ENCODE results near the gene TTLL5. TPM values are rescaled to one million over a fixed set of nuclear protein-coding genes. Genes with fewer than 3 reads are reported as not detected.

TTLL5 gene
- total RNA-seq, 1 donor from 2014 or later: 43.1 TPM

- no peaks in the 10 kb centered on the region for H3K4me1 Mint-ChIP-seq (ENCODE audit: low read depth, unreplicated experiment)
- no peaks in the 10 kb centered on the region for H3K9me3 Mint-ChIP-seq (ENCODE audit: unreplicated experiment)
- TF ChIP-seq, protein P1, sequence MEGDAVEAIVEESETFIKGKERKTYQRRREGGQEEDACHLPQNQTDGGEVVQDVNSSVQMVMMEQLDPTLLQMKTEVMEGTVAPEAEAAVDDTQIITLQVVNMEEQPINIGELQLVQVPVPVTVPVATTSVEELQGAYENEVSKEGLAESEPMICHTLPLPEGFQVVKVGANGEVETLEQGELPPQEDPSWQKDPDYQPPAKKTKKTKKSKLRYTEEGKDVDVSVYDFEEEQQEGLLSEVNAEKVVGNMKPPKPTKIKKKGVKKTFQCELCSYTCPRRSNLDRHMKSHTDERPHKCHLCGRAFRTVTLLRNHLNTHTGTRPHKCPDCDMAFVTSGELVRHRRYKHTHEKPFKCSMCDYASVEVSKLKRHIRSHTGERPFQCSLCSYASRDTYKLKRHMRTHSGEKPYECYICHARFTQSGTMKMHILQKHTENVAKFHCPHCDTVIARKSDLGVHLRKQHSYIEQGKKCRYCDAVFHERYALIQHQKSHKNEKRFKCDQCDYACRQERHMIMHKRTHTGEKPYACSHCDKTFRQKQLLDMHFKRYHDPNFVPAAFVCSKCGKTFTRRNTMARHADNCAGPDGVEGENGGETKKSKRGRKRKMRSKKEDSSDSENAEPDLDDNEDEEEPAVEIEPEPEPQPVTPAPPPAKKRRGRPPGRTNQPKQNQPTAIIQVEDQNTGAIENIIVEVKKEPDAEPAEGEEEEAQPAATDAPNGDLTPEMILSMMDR (IDR thresholded peaks at IDR 0.05; ENCODE audit: partially characterized antibody, unreplicated experiment): no peak
- DNase-seq: no peak
- no peak overlapping the region for H3K4me3 Mint-ChIP-seq (ENCODE audit: unreplicated experiment)
- H3K27me3 Mint-ChIP-seq (ENCODE audit: unreplicated experiment): no peaks in the 10 kb centered on the region
- H3K36me3 Mint-ChIP-seq (ENCODE audit: unreplicated experiment): no peaks in the 10 kb centered on the region
- no peak overlapping the region for H3K27ac Mint-ChIP-seq (ENCODE audit: unreplicated experiment)
These were observed 190.5 kb downstream of the TTLL5 start for GRCh38 chr14:75851574-75851866.

- TF ChIP-seq, protein P1 (IDR thresholded peaks at IDR 0.05; ENCODE audit: partially characterized antibody, unreplicated experiment): no peak
- DNase-seq: no peak
- H3K27ac Mint-ChIP-seq (ENCODE audit: unreplicated experiment): no peak overlapping the region
- H3K9me3 Mint-ChIP-seq (ENCODE audit: unreplicated experiment): no peaks in the 10 kb centered on the region
- no peaks in the 10 kb centered on the region for H3K4me1 Mint-ChIP-seq (ENCODE audit: low read depth, unreplicated experiment)
- H3K36me3 Mint-ChIP-seq (ENCODE audit: unreplicated experiment): no peaks in the 10 kb centered on the region
- no peak overlapping the region for H3K4me3 Mint-ChIP-seq (ENCODE audit: unreplicated experiment)
- H3K27me3 Mint-ChIP-seq (ENCODE audit: unreplicated experiment): no peaks in the 10 kb centered on the region
These were observed 193.2 kb downstream of the TTLL5 start for GRCh38 chr14:75854111-75854799.

GRCh38 chr14:75857199-75857598 is 196.2 kb downstream of the TTLL5 start:
- Mint-ChIP-seq H3K27ac (ENCODE audit: unreplicated experiment) (no peak overlapping the region), H3K27me3 (ENCODE audit: unreplicated experiment) (no peaks in the 10 kb centered on the region), H3K9me3 (ENCODE audit: unreplicated experiment) (no peaks in the 10 kb centered on the region), H3K4me1 (ENCODE audit: low read depth, unreplicated experiment) (peaks cover 5% of the 10 kb centered on the region), H3K4me3 (ENCODE audit: unreplicated experiment) (no peak overlapping the region), H3K36me3 (ENCODE audit: unreplicated experiment) (no peaks in the 10 kb centered on the region)
- TF ChIP-seq, protein P1 (IDR thresholded peaks at IDR 0.05; ENCODE audit: partially characterized antibody, unreplicated experiment): no peak
- no peak for DNase-seq

- Mint-ChIP-seq H3K36me3 (ENCODE audit: unreplicated experiment) (no peaks in the 10 kb centered on the region), H3K27ac (ENCODE audit: unreplicated experiment) (no peak overlapping the region), H3K27me3 (ENCODE audit: unreplicated experiment) (no peaks in the 10 kb centered on the region), H3K9me3 (ENCODE audit: unreplicated experiment) (no peaks in the 10 kb centered on the region), H3K4me1 (ENCODE audit: low read depth, unreplicated experiment) (peaks cover 5% of the 10 kb centered on the region), H3K4me3 (ENCODE audit: unreplicated experiment) (no peak overlapping the region)
- TF ChIP-seq, protein P1 (IDR thresholded peaks at IDR 0.05; ENCODE audit: partially characterized antibody, unreplicated experiment): no peak
- no peak for DNase-seq
These were observed 197.3 kb downstream of the TTLL5 start for GRCh38 chr14:75858362-75858761.

- Mint-ChIP-seq H3K4me1 (ENCODE audit: low read depth, unreplicated experiment) (peaks cover 5% of the 10 kb centered on the region), H3K36me3 (ENCODE audit: unreplicated experiment) (no peaks in the 10 kb centered on the region), H3K9me3 (ENCODE audit: unreplicated experiment) (no peaks in the 10 kb centered on the region), H3K27me3 (ENCODE audit: unreplicated experiment) (no peaks in the 10 kb centered on the region), H3K4me3 (ENCODE audit: unreplicated experiment) (no peak overlapping the region), H3K27ac (ENCODE audit: unreplicated experiment) (no peak overlapping the region)
- TF ChIP-seq, protein P1 (IDR thresholded peaks at IDR 0.05; ENCODE audit: partially characterized antibody, unreplicated experiment): no peak
- DNase-seq: no peak
These were observed 198.7 kb downstream of the TTLL5 start for GRCh38 chr14:75859746-75860145.
